Activated CD8-positive, alpha-beta memory T cell treated with anti-CD3 and anti-CD28 coated beads, Interleukin-2, amount 50 U/mL, for 4 hours (primary cell): ENCODE data around the gene ITGB5.
"Not testable (repeated sequence)": the region's sequence is repeated elsewhere in the genome, so short reads cannot be mapped to it uniquely, and the experiment has no call there.

ENCODE experiments used
- DNase-seq: peaks from one replicate; pipeline ENCODE4 v3.0.0-alpha.2; 2020

ITGB5 gene

DNA sequence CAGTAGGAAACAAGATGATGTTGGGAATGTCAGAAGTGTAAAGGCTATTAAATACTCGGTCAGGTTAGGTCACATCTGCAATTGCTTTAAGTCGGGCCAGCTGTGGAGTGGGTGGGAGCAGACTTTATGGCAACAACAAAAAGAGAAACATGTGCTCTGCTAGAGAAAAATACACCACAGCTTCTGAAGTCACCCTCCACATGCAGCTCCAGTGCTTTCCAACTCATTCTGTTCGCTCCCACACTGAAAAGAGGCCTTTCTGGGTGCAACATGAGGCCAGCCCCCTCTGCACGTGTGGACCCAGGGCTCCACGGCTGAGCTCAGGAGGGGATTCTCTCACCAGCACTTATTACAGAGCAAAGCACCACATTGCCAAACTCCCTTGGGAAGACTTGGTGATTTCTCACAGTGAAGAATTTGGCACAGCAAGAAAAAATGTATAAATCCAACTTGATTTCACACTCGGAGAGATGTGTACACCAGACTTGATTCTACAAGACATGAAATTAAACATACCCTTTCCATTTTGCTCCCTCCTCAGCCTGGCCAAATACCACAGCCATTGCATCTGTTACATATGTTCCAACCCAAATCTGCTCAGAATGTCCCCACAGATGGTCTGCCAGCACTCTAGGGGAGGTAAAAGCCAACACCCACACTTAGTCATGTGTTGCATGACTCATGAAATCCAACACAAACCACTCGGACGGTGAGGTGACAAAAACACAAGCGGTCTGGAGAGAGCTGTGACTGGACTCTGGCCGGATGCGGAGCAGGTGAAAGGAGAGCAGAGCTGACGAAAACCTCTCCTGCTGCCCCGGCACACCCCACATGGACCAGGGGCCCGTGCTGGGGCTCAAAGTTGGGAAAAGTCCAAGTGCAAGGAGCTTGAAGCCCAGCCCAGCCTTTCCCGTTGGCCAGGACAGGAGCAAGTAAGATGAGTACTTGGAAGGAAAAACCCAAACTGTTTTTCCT, 74.6 kb downstream of the ITGB5 start:
- no peak for DNase-seq

DNA sequence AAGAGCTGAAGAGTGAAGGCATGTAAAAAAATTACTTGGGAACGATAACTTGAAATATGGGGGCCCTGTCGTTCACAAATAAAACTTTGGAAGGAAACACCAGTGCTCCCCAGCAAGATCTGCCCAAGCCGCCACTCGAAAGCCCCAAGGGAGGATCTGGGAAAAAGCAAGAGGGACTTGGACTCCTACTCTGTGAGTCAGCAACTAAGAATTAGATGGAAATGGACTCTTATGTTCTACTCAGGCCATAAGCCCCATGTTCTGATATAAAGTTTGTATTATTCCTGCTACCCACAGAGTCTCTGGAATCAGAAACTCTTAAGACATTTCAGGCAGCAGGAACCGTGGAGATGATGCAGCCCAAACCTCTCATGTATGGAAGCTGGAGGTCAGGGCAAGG, 75.7 kb downstream of the ITGB5 start:
- no peak for DNase-seq

GRCh38 chr3:124810970-124811369, 76.2 kb downstream of the ITGB5 start:
- DNase-seq = no peak

- no peak for DNase-seq
Observed at GRCh38 chr3:124809039-124809438, 78.1 kb downstream of the ITGB5 start.

GRCh38 chr3:124805671-124806070, 81.5 kb downstream of the ITGB5 start:
- DNase-seq = no peak

DNA sequence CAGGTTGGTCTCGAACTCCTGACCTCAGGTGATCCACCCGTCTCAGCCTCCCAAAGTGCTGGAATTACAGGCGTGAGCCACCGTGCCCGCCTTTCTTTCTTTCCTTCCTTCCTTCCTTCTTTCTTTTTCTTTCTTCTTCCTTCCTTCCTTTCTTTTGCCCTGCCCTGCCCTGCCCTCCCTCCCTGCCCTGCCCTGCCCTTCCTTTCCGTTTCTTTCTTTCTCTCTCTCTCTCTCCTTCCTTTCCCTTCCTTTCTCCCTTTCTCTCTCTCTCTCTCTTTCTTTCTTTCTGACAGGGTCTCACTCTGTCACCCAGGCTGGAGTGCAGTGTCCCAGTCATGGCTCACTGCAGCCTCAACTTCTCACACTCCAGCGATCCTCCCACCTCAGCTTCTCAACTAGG, 82.3 kb downstream of the ITGB5 start:
- DNase-seq = no peak

DNA sequence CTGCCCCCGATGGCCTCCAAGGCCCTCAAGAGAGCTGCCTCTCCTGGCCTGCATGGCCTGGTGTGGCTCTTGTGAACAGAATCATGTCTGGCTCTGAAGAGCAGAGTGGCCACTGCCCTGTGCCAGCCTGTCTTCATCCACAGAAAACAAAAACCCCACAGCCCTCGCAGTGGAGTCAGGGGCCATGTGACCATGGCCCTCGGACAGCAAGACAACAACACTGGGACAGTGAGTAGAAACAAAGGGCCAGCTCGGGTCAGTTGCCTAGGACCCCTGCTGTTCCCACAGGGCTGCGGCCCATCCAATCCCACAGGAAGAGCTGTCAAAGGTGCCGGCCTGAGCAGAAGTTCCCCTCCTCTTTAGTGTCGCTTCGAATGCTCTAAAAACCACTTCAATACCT, 84.5 kb downstream of the ITGB5 start:
- no peak for DNase-seq

GRCh38 chr3:124802061-124802698, 85.0 kb downstream of the ITGB5 start:
- DNase-seq = no peak

DNA sequence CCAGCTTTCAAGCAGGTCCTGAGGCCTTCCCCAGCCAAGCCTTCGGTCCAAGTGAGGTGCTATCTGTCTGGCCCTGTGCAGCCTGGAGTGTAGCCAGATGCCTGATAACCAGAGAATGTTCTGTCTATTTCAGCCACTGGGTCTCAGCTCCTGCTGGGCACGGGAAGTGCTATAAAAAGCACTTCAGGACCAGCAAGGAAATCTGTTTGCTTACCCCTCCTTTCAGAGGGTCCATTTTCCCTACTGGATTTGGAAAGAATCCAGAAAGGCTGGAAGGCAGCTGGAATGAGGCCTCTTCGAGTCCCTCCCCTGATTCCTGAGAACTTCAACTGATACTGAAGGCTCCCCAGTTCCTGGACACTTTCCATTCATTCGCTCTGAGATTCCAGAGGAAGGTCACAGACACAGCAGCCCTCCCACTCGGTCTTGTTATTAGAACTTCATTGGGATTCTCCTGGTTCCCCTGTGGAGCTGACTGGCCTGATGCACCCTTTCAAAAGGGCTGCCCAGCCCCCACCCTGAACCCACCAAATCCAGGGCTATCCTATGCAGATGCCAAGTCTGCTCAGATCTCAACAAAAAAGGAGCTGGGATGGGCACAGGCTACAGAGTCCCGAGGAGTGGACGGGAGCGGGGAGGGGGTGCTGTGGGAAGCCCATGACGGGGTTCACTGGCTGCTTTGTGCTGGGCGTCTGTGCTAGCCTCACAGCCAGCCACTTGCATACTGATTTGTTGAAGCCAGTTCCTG, 86.5 kb downstream of the ITGB5 start:
- no peak for DNase-seq

DNA sequence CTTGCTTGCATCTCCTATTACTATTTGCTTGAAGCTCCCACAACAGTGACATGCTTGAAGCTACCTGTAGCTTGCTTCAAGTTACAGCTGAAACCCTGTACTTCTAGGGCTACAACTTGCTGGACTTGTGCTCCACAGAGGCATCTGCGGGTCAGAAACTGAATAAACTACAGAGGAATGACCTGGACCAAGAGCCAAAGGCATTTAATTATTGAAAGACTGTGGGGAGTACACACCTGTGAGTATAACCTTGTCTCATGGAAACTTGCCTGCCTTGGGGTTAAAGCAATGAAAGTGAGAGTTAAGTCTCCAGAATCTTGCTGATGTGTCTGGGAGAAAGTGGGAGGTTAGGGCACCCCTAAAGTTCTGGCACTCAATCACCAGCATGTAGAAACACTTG, 87.1 kb downstream of the ITGB5 start:
- no peak for DNase-seq

DNA sequence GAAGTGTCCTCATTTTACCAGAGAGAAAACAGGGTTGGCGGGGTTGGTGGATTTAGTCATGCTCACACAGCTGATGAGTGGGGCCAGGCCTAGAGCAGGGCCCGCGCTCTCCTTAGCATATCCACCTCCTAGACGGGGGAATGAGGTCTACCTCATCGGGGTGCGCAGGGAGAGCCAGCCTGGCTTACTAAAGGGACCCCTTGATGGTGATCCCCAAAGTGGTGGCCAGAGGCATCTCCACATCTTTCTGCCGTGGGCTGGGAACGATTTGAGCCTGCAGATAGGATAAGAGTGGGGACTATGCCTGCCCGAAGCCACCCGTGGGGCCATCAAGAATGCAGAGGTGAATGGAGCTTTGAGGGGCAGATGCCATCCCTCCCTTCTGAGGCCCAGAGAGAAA, 87.5 kb downstream of the ITGB5 start:
- no peak for DNase-seq

GRCh38 chr3:124797426-124797945, 89.7 kb downstream of the ITGB5 start:
- no peak for DNase-seq

DNA sequence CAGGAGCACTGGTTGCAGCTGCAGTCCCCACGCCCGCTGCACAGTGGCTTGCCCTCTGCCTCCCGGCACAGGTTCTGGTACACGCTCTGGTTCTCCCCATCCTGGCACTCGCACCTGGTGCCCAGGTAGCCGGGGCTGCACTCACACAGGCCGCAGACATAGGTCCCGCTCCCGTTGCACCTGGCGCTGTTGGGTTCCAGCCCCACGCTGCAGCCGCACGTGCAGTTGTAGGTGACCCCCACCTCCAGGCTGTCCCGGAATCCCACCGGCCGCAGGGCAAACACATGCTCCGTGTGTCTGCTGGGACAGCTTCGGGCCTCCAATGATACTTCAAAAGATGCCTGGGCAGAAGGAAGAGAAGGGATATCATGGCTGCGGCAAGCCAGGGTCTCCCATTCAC, 90.7 kb downstream of the ITGB5 start:
- no peak for DNase-seq

GRCh38 chr3:124793054-124793739, 94.0 kb downstream of the ITGB5 start:
- DNase-seq = no peak

- no peak for DNase-seq
Observed at GRCh38 chr3:124792341-124793040, 94.7 kb downstream of the ITGB5 start.

GRCh38 chr3:124791639-124792151, 95.5 kb downstream of the ITGB5 start:
- DNase-seq = no peak

GRCh38 chr3:124791142-124791541, 96.0 kb downstream of the ITGB5 start:
- DNase-seq = no peak

DNA sequence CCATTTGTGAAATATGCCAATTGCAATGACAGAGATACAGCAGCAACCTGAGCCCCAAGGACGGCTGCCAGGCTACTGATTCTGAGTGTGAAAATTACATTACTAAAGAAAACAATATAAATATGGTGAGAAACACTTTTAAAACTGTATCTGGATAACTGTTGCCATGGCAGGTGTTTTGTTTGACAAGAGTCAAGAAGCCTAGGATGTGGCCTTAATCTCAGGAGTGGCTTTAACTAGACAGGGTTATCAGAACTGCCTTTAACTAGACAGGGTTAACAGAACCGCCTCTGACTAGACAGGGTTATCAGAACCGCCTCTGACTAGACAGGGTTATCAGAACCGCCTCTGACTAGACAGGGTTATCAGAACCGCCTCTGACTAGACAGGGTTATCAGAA, 98.1 kb downstream of the ITGB5 start:
- DNase-seq = not testable (repeated sequence)

- no peak for DNase-seq
Observed at GRCh38 chr3:124788254-124788745, 98.9 kb downstream of the ITGB5 start.

GRCh38 chr3:124787476-124788195, 99.5 kb downstream of the ITGB5 start:
- DNase-seq = no peak
